Panc1 (cell line): ENCODE data around the gene ELP2. TPM values are rescaled to one million over a fixed set of nuclear protein-coding genes. Genes with fewer than 3 reads are reported as not detected.

Source experiments
- ATAC-seq: fragments of 200-7000 bp; cut with Tn5 transposase; 2 replicates; pipeline ENCODE4 v1.9.1; 2020; ENCODE audit warnings: mild to moderate bottlenecking, moderate library complexity
- BruUV-seq: library from RNA; stranded (reverse); fragments of 400-500 nt; replicated peaks from 2 replicates; lab custom pipeline; 2021; lab: Mats Ljungman, UMichigan
- CTCF ChIA-PET: fragments of 300-600 bp; sonication (Branson Sonifier 250); formaldehyde crosslinking; loops from one replicate; lab custom pipeline; 2022; ENCODE audit warnings: antibody characterized with exemption; lab: Charles Lee
- POLR2A ChIA-PET: fragments of 300-600 bp; sonication (Branson Sonifier 250); formaldehyde crosslinking; loops from one replicate; lab custom pipeline; 2022; ENCODE audit warnings: antibody characterized with exemption; lab: Charles Lee
- DNase-seq: peaks from one replicate; pipeline ENCODE4 v3.0.0-alpha.2; 2010; ENCODE audit warnings: low read depth, low spot score
- H3K27ac ChIP-seq: 2 replicates; pipeline ENCODE4 v1.5.1; 2011; ENCODE audit warnings: mild to moderate bottlenecking, low read length, inconsistent platforms
- H3K27me3 ChIP-seq: fragments of 200-500 bp; sonication (Bioruptor generic); 2 replicates; pipeline ENCODE4 v1.6.0; 2014; ENCODE audit warnings: low read length, inconsistent platforms; ENCODE audit not compliant: control insufficient read depth, insufficient read depth
- H3K36me3 ChIP-seq: fragments of 200-500 bp; sonication (Bioruptor generic); 2 replicates; pipeline ENCODE4 v1.5.1; 2014; ENCODE audit warnings: inconsistent platforms, mild to moderate bottlenecking, low read length, moderate library complexity; ENCODE audit not compliant: control insufficient read depth, insufficient read depth
- H3K4me1 ChIP-seq: 2 replicates; pipeline ENCODE4 v1.5.1; 2011; ENCODE audit warnings: inconsistent platforms, mild to moderate bottlenecking, low read length, moderate library complexity; ENCODE audit not compliant: control insufficient read depth, insufficient read depth
- H3K4me3 ChIP-seq, 2 experiments: 2 replicates each; pipeline ENCODE4 v1.5.1; 2011 to 2012; ENCODE audit warnings: low read depth in 2 of 2, low read length in 2 of 2, mild to moderate bottlenecking in 2 of 2, inconsistent platforms in 1 of 2, moderate library complexity in 1 of 2
- H3K9me3 ChIP-seq: fragments of 200-500 bp; sonication (Bioruptor generic); 2 replicates; pipeline ENCODE4 v1.5.1; 2014; ENCODE audit warnings: low read depth, mild to moderate bottlenecking, inconsistent platforms, low read length, moderate library complexity; ENCODE audit not compliant: control insufficient read depth, insufficient read depth
- POLR2AphosphoS5 ChIP-seq: IDR thresholded peaks from 2 replicates; pipeline ENCODE4 v1.6.1; 2012; ENCODE audit warnings: mild to moderate bottlenecking, low read depth, low read length, moderate library complexity
- REST ChIP-seq, 2 experiments: IDR thresholded peaks; 2 replicates each; pipeline ENCODE4 v1.6.1; 2011 to 2012; ENCODE audit warnings: low read depth in 2 of 2, control low read depth in 1 of 2, low read length in 1 of 2, mild to moderate bottlenecking in 1 of 2, moderate library complexity in 1 of 2; ENCODE audit not compliant: insufficient read depth in 1 of 2
- SIN3A ChIP-seq: IDR thresholded peaks from 2 replicates; pipeline ENCODE4 v1.6.1; 2012; ENCODE audit warnings: low read depth, mild to moderate bottlenecking, low read length, moderate library complexity, borderline replicate concordance; ENCODE audit not compliant: insufficient read depth
- TCF7L2 ChIP-seq: IDR thresholded peaks from 2 replicates; pipeline ENCODE4 v1.6.1; 2011; ENCODE audit warnings: mild to moderate bottlenecking, low read depth, low read length, inconsistent platforms
- in situ Hi-C: cut with HindIII; loops from 2 replicates; pipeline ENCODE4 v1.10.0; 2016; ENCODE audit warnings: low sequenced_read_pairs, low pct_unique_long_range_greater_than_20kb
- intact Hi-C: fragments of 100-400 bp; cut with micrococcal nuclease; formaldehyde crosslinking; loops from one replicate; pipeline ENCODE4 v1.10.0; 2022; ENCODE audit not compliant: unreplicated experiment
- total RNA-seq: library from RNA; stranded (reverse); gene quantifications from one replicate; pipeline ENCODE4 v1.2.1, GENCODE V29; 2021; ENCODE audit not compliant: unreplicated experiment
- TF ChIP-seq, protein P1 (sequence below): fragments of 450-650 bp; IDR thresholded peaks from 2 replicates; pipeline ENCODE4 v1.5.1; 2017; ENCODE audit warnings: mild to moderate bottlenecking

Gene ELP2
- total RNA-seq, 1 experiment from 2014 or later = 48.8 TPM

DNA sequence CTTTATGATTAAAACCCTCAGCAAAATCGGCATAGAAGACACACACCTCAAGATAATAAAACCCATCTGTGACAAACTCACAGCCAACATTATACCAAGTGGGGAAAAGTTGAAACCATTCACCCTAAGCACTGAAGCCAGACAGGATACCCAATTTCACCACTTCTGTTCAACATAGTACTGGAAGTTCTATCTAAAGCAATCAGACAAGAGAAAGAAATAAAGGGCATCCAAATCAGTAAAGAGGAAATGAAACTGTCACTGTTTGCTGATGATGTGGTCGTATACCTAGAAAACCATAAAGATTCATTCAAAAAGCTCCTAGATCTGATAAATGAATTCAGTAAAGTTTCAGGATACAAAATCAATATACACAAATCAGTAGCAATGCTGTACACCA, 46.0 kb upstream of the ELP2 start:
- TF ChIP-seq POLR2AphosphoS5 (no peak), SIN3A (no peak), TCF7L2 (no peak), REST (IDR thresholded peaks at IDR 0.05; ENCODE audit: insufficient read depth in 1 of 2, low read depth in 2 of 2, low read length in 1 of 2) (no peak)
- TF ChIP-seq, protein P1, sequence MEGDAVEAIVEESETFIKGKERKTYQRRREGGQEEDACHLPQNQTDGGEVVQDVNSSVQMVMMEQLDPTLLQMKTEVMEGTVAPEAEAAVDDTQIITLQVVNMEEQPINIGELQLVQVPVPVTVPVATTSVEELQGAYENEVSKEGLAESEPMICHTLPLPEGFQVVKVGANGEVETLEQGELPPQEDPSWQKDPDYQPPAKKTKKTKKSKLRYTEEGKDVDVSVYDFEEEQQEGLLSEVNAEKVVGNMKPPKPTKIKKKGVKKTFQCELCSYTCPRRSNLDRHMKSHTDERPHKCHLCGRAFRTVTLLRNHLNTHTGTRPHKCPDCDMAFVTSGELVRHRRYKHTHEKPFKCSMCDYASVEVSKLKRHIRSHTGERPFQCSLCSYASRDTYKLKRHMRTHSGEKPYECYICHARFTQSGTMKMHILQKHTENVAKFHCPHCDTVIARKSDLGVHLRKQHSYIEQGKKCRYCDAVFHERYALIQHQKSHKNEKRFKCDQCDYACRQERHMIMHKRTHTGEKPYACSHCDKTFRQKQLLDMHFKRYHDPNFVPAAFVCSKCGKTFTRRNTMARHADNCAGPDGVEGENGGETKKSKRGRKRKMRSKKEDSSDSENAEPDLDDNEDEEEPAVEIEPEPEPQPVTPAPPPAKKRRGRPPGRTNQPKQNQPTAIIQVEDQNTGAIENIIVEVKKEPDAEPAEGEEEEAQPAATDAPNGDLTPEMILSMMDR = no peak
- H3K4me3 ChIP-seq = no peak overlapping the region
- H3K9me3 ChIP-seq = no peaks in the 10 kb centered on the region
- ChIA-PET POLR2A (no interaction called here), CTCF (no interaction called here)
- H3K36me3 ChIP-seq = no peaks in the 10 kb centered on the region
- H3K27ac ChIP-seq = no peak overlapping the region
- intact Hi-C loops = no loop called here
- no TSS peak for BruUV-seq
- no peak for ATAC-seq
- no peaks in the 10 kb centered on the region for H3K4me1 ChIP-seq
- DNase-seq = no peak
- in situ Hi-C loops = no loop called here
- no peaks in the 10 kb centered on the region for H3K27me3 ChIP-seq

- no peaks in the 10 kb centered on the region for H3K27me3 ChIP-seq
- no peaks in the 10 kb centered on the region for H3K9me3 ChIP-seq
- no peak for TF ChIP-seq POLR2AphosphoS5
- TF ChIP-seq TCF7L2 = no peak
- no peak for TF ChIP-seq REST (IDR thresholded peaks at IDR 0.05; ENCODE audit: insufficient read depth in 1 of 2, low read depth in 2 of 2, low read length in 1 of 2)
- no peak for TF ChIP-seq SIN3A
- TF ChIP-seq, protein P1 = no peak
- H3K4me1 ChIP-seq = no peaks in the 10 kb centered on the region
- in situ Hi-C loops = no loop called here
- intact Hi-C loops = no loop called here
- no peak for ATAC-seq
- no peaks in the 10 kb centered on the region for H3K36me3 ChIP-seq
- ChIA-PET CTCF (no interaction called here), POLR2A (no interaction called here)
- no peak for DNase-seq
- no TSS peak for BruUV-seq
- H3K27ac ChIP-seq = no peak overlapping the region
- H3K4me3 ChIP-seq = no peak overlapping the region
These were observed 44.5 kb upstream of the ELP2 start for GRCh38 chr18:36085195-36085594.
